Astrocyte of the spinal cord (primary cell): ENCODE measurements around the gene SPON1.
"Not testable (repeated sequence)": the region's sequence is repeated elsewhere in the genome, so short reads cannot be mapped to it uniquely, and the experiment has no call there.

Experiments used
- DNase-seq: peaks from one replicate; pipeline ENCODE4 v3.0.0; 2011; ENCODE audit warnings: low read depth, low spot score
- H3K4me3 ChIP-seq: 2 replicates; pipeline ENCODE4 v1.5.1; 2011; ENCODE audit warnings: low read depth, mild to moderate bottlenecking, low read length, moderate library complexity
- CTCF ChIP-seq: IDR thresholded peaks from 2 replicates; pipeline ENCODE4 v1.5.1; 2012; ENCODE audit warnings: low read depth, mild to moderate bottlenecking, low read length, inconsistent platforms
- in situ Hi-C: cut with HindIII; loops from 2 replicates; pipeline ENCODE4 v1.10.0; 2017; ENCODE audit warnings: low sequenced_read_pairs

The SPON1 gene

DNA sequence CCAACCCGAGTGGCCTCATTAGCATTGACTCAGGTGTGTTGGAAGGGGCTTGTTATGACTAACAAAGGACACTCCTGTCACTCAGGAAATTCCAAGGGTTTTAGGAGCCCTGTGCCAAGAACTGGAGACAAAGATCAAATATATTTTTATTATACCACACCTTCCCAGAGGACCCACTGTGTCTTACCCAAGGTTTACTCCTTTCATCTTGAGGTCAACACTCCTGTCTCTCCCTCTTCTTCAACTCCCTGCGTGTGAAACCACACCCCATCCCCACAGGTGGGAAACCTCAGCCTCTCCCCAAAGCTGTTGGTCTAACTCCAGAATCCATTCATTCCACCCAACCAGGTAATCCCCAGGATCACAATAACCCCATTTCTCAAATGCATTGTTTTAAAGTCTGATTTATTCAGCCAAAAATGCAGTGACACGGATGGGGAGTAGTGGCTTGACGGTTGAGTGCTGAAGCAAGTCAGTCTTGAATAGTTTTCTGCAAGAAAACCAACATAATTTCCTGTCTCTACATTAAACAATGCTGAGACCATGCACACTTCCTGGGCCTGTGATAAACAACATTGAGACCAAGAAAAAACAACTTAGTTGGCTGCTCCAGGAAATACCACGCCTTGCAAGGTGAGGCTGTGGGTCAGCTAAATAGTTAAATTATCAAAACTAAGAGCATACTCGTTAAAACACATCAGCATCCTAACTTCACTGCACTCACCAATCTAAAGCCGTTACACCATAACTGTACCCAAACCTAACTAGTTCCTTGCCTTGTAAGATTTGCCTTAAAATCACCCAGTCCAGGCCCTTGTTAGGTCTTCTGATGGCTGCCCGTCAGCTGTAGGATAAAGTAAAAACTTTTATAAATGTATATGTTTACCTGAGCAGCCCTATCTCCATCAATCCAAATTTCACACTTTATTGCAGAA, 38.5 kb upstream of the SPON1 start:
- TF ChIP-seq CTCF: no peak
- DNase-seq: no peak
- in situ Hi-C loops: no loop called here
- no peak overlapping the region for H3K4me3 ChIP-seq

DNA sequence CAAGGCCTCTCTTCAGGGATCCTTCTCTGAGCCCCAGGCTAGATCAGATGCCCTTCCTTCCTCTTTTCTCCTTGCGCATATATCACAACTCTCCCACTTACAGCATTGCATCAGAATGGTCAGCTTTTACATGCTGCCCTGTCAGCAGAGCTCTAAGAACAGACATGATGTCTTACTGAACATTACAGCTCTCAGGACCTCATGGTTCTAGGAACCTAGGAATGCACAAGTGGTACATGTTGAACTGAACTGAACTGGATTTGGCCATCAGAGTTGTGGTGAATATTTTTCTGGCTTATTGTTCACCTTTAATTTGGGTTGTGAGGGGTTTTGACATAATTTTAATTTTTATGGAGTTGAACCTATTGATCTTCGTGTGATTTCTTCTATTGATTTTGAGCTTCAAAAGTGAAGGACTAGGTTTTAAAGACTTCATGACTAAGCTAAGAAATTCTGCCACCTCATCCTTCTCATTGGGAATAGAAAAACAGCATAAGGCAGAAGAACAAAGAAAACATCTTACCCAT, 37.7 kb upstream of the SPON1 start:
- no peak for DNase-seq
- no peak for TF ChIP-seq CTCF
- H3K4me3 ChIP-seq: no peak overlapping the region
- in situ Hi-C loops: no loop called here

DNA sequence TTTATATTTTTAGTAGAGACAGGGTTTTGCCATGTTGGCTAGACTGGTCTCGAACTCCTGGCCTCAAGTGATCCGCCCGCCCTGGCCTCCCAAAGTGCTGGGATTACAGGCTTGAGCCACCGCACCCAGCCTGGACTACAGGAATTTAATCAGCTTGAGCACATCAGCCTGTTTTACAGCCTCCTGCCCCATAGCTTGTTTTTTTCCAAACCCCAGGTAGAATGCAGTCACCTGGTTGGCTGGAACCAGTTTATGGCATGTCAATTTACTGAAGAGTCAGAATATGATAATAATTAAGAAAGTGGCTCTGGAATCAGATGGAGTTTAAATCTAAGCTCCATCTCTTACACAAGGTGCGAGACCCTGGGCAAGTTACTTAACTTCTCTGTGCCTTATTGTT, 36.2 kb upstream of the SPON1 start:
- DNase-seq, in situ Hi-C loops, H3K4me3 ChIP-seq: not testable (repeated sequence)

DNA sequence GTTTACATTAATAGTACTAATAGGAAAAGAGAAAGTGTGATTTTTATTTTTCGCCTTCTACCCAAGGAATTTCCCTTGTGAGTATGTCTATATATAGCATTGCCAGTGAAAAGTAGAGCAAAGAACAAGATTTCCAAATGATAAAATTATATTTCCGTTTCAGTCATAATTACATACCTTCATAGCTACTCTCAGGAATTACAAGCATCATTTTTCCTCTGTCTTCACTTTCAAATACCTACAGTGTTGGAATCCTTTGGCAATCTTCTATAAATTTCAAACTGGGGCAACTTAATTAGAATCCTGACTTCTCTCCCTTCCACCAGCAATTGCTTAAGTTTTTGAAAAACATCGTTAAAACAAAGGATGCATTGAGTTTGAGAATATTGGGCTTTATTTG, 35.5 kb upstream of the SPON1 start:
- no peak overlapping the region for H3K4me3 ChIP-seq
- TF ChIP-seq CTCF: no peak
- in situ Hi-C loops: no loop called here

GRCh38 chr11:13927481-13927880, 35.0 kb upstream of the SPON1 start:
- no peak for TF ChIP-seq CTCF
- no peak for DNase-seq
- H3K4me3 ChIP-seq: no peak overlapping the region
- in situ Hi-C loops: no loop called here

More for the DNA sequence above, 35.5 kb upstream of the SPON1 start:
- no peak for DNase-seq

DNA sequence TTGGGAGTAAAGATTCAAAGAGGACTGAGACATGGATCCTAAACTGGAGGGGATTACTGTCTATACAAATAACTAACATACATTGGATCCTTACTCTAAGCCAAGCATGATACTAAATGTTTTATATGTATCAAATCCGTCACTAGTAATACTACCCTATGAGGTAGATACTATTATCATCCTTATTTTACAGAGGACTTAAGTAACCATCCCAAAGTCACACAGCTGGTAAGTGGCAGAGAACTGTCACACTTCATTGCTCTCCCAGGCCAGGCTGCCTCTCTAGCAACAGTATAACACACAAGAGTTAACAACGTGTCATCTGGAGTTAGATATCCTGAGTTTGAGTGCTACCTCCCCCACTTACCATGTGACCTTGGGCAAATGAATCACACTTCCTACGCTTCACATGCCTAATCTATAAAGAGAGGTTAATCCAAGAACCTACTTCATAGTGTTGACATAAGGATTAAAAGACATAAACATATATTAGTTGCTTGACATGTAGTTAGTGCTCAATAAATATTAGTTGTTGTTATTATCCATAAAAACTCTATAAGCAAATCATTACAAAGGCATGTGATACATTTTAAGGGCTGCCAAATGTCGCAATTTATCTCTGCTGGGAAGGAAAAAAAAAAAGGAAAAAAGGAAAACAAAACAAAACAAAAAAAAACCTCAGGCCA, 33.8 kb upstream of the SPON1 start:
- TF ChIP-seq CTCF: no peak
- in situ Hi-C loops: no loop called here
- H3K4me3 ChIP-seq: no peak overlapping the region
- DNase-seq: peak; percentile 52
